ENCODE results near the gene RNF208. TPM values are rescaled to one million over a fixed set of nuclear protein-coding genes. Genes with fewer than 3 reads are reported as not detected.
A peak's percentile ranks its signal among the peaks of the same experiment; 100 is the strongest.
"Not testable (repeated sequence)": the region's sequence is repeated elsewhere in the genome, so short reads cannot be mapped to it uniquely, and the experiment has no call there.

RNF208 gene
- total and polyA plus RNA-seq, 7 donors = 4.8 to 12.8 (median 6.4) TPM

DNA sequence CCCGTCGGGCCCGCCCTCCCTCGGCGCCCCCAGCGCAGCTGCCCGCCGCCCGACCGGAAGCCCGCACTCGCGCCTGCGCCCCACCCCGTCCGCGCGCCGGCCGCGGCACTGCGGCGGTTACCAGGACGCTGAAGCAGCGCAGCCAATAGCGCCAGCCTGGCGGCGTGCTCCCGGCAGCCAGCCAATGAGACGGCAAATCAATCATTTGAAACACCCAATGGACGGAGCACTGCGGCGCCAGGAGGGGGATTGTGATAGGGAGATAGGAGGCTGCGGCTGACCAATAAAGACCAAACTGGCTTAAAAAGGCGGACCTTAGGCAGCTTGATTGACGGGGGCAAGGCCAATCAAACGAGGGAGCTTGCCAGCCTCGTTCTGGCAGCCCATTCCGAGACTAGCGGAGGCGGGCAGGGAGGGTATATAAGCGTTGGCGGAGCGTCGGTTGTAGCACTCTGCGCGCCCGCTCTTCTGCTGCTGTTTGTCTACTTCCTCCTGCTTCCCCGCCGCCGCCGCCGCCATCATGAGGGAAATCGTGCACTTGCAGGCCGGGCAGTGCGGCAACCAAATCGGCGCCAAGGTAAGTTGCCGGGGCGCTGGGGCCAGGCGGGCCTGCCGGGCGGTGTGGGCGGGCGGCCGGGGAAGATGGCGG is 18.9 kb upstream of the RNF208 start, which contains the start of gene TUBB4B:
TSS of gene TUBB4B (plus strand) at position 447 of the 649 bp plus-strand sequence. CDS start at position 521, 74 bp downstream.
- 0 to 2% (median 1%) methylated on average over 48 to 67 of the region's 67 CpGs for WGBS, 3 donors

DNA sequence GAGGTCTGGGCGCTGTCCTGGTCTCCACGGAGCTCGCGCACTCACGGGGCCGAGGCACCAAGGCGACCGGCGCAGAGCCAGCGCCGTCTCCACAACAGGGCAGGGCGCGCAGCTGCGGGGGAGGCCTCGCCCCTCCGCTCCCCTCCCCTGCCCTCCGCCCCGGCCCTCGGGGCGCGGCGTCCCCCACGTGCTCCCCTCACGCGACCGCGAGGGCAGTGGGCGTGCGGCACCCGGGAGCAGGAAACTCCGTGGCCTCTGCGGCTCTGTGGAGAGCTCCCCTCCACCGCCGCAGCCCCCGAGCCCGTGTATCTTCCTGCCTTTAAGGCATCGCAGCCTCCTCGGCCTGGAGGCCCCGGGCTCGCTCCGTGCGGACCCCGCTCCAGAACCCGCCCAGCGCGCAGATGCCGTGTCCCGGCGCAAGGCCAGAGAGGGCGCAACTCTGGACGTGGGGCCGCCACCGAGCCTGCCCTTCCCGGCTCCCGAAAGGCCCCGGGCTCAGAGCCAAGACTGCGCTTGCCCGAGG is 18.3 kb upstream of the RNF208 start:
- WGBS, 3 donors = 0 to 1% (median 0%) methylated on average over 39 to 58 of the region's 58 CpGs
- Histone ChIP-seq H3K9me3 (no peaks in the 10 kb centered on the region), H3K27me3 (ENCODE audit: insufficient read depth in 3 of 3, low read length in 2 of 3) (no peaks in the 10 kb centered on the region), H3K4me3 (peak overlapping the region; percentile 97), H3K4me1 (peaks cover 65% of the 10 kb centered on the region), H3K27ac (peak overlapping the region; percentile 98), H3K36me3 (ENCODE audit: insufficient read depth in 1 of 2, low read depth in 1 of 2) (peaks cover 0 to 23% of the 10 kb centered on the region in 2 donors)
- DNase-seq (peak; percentile 80 to 88), ATAC-seq (peak; percentile 29 to 46 (median 42))
- TF ChIP-seq, protein P1, sequence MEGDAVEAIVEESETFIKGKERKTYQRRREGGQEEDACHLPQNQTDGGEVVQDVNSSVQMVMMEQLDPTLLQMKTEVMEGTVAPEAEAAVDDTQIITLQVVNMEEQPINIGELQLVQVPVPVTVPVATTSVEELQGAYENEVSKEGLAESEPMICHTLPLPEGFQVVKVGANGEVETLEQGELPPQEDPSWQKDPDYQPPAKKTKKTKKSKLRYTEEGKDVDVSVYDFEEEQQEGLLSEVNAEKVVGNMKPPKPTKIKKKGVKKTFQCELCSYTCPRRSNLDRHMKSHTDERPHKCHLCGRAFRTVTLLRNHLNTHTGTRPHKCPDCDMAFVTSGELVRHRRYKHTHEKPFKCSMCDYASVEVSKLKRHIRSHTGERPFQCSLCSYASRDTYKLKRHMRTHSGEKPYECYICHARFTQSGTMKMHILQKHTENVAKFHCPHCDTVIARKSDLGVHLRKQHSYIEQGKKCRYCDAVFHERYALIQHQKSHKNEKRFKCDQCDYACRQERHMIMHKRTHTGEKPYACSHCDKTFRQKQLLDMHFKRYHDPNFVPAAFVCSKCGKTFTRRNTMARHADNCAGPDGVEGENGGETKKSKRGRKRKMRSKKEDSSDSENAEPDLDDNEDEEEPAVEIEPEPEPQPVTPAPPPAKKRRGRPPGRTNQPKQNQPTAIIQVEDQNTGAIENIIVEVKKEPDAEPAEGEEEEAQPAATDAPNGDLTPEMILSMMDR (IDR thresholded peaks at IDR 0.05) = no peak
- intact Hi-C loops (cut with DNase I) = no loop called here

More for the DNA sequence above, 18.9 kb upstream of the RNF208 start, which contains the start of gene TUBB4B:
- TF ChIP-seq, protein P1 (IDR thresholded peaks at IDR 0.05) = no peak
- DNase-seq (peak; percentile 100), ATAC-seq (peak; percentile 80 to 90 (median 84))
- Histone ChIP-seq H3K36me3 (ENCODE audit: insufficient read depth in 1 of 2, low read depth in 1 of 2) (peaks cover 0 to 23% of the 10 kb centered on the region in 2 donors), H3K9me3 (no peaks in the 10 kb centered on the region), H3K27ac (peak within 1 kb of the TSS; percentile 98), H3K4me1 (peaks cover 63% of the 10 kb centered on the region), H3K27me3 (ENCODE audit: insufficient read depth in 3 of 3, low read length in 2 of 3) (no peaks in the 10 kb centered on the region), H3K4me3 (peak within 1 kb of the TSS; percentile 97)
- intact Hi-C loops (cut with DNase I) = no loop called here

DNA sequence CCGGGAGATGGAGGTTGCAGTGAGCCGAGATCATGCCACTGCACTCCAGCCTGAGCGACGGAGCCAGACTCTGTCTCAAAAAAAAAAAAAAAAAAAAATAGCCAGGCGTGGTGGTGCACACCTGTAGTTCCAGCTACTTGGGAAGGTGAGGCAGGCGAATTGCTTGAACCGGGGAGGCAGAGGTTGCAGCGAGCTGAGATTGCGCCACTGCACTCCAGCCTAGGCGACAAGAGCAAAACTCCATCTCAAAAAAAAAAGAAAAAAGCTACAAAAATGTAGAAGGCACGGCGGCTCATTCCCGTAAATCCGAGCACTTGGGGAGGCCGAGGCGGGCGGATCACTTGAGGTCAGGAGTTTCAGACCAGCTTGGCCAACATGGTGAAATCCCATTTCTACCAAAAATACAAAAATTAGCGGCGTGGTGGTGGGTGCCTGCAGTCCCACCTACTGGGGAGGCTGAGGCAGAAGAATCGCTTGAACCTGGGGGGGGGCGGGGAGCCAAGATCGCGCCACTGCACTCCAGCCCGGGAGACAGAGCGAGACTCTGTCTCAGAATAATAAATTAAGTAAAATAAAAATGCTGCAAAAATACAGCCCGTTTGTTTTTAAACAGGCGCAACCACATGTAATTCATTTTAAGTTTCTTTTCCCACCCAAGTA is 17.6 kb upstream of the RNF208 start:
- peaks cover 62% of the 10 kb centered on the region for H3K4me1 ChIP-seq
- ATAC-seq; H3K9me3 ChIP-seq; DNase-seq; H3K27me3 ChIP-seq (ENCODE audit: insufficient read depth in 3 of 3, low read length in 2 of 3); intact Hi-C loops (cut with DNase I): not testable (repeated sequence)
- peaks cover 0 to 23% of the 10 kb centered on the region in 2 donors for H3K36me3 ChIP-seq (ENCODE audit: insufficient read depth in 1 of 2, low read depth in 1 of 2)
- peak overlapping the region; percentile 98 for H3K27ac ChIP-seq
- peak overlapping the region; percentile 97 for H3K4me3 ChIP-seq
- 50 to 55% (median 52%) methylated on average over 27 of the region's 27 CpGs for WGBS, 3 donors

DNA sequence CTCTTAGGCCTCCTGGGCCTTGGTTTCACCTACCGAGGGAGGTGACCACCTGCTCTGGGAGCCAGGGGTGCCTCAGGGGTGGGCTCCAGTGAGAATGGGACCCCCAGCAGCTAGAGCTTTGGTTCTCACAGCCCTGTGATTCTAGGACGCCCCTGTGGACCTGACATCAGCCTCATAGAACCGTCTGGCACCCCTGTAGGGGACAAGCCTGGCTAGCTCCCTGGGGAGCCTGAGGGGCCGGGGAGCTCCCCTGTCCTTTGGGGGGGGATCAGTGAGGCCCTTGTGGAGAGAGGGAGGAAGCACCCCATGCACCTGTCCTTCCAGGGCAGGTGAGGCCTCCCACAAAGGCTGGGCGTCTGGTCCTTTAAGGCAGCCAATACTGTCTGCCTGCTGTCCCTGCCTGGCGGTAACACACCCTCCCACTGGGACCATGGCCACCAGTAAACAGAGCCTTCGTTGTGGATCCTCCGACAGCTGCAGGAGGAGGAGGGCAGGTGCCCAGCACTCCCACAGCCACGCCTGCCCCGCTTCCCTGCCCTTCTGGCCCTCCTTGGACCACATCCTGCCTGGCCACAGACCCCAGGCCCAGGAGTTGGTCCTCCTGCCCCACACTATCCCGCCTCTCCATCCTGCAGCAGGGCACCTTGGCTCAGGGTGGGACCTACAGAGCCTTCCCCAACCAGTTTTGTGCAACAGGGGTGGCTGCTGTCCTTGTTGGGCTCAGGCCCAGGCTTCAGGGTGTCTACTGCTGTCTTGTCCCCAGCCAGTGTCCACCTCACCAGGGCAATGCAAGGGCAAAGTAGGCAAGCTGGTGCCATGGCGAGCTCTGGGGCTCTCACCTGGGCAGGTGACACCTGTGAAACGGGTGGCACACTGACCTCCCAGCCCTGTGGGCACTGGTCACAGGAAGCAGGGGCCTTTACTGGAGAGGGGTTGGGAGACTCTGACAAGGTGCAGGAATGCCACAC is 16.0 kb upstream of the RNF208 start:
- DNase-seq (peak in 1 of 2 donors; percentile 68), ATAC-seq (peak in 1 of 4 donors; percentile 57)
- TF ChIP-seq, protein P1 (IDR thresholded peaks at IDR 0.05) = no peak
- Histone ChIP-seq H3K4me3 (no peak overlapping the region), H3K9me3 (no peaks in the 10 kb centered on the region), H3K4me1 (peaks cover 47% of the 10 kb centered on the region), H3K27me3 (ENCODE audit: insufficient read depth in 3 of 3, low read length in 2 of 3) (peaks cover 0 to 7% (median 0%) of the 10 kb centered on the region in 3 donors), H3K36me3 (ENCODE audit: insufficient read depth in 1 of 2, low read depth in 1 of 2) (peaks cover 0 to 13% of the 10 kb centered on the region in 2 donors), H3K27ac (peak overlapping the region; percentile 85)
- 35 to 46% (median 42%) methylated on average over 10 to 13 of the region's 13 CpGs for WGBS, 3 donors
- intact Hi-C loops (cut with DNase I) = no loop called here
